MV-4-11 (cell line): ENCODE measurements around the gene CNTFR.

ENCODE experiments used
- DNase-seq: peaks from one replicate; lab custom pipeline; 2025; lab: John Stamatoyannopoulos, UW

CNTFR gene

GRCh38 chr9:34507556-34507955, 82.0 kb downstream of the CNTFR start:
- no peak for DNase-seq

- no peak for DNase-seq
These were observed 82.9 kb downstream of the CNTFR start for GRCh38 chr9:34506623-34507022.

- DNase-seq = no peak
These were observed 84.0 kb downstream of the CNTFR start for GRCh38 chr9:34505370-34506120.

GRCh38 chr9:34503406-34503805, 86.1 kb downstream of the CNTFR start:
- no peak for DNase-seq

- DNase-seq = no peak
These were observed 86.6 kb downstream of the CNTFR start for GRCh38 chr9:34502891-34503290.

- DNase-seq = no peak
These were observed 87.1 kb downstream of the CNTFR start for GRCh38 chr9:34502471-34502870.

- no peak for DNase-seq
These were observed 87.6 kb downstream of the CNTFR start for GRCh38 chr9:34501889-34502425.
